DND-41 (cell line): ENCODE measurements around the gene BEND4.

Experiments used
- ATAC-seq: fragments of 200-7000 bp; cut with Tn5 transposase; 3 replicates; pipeline ENCODE4 v1.9.1; 2021; ENCODE audit warnings: low read depth; ENCODE audit not compliant: insufficient read depth
- DNase-seq: peaks from one replicate; pipeline ENCODE4 v3.0.0-alpha.2; 2020
- H2AFZ ChIP-seq: 2 replicates; pipeline ENCODE4 v1.6.0; 2012; ENCODE audit warnings: low read depth, low read length
- H3K27ac ChIP-seq: 2 replicates; pipeline ENCODE4 v1.5.1; 2012; ENCODE audit warnings: low read length, inconsistent platforms
- H3K27me3 ChIP-seq: fragments of 200-600 bp; sonication (generic); 2 replicates; pipeline ENCODE4 v1.6.0; 2012; ENCODE audit warnings: low read length, mild to moderate bottlenecking, inconsistent platforms; ENCODE audit not compliant: insufficient read depth, poor library complexity
- H3K36me3 ChIP-seq: 2 replicates; pipeline ENCODE4 v1.5.1; 2012; ENCODE audit warnings: low read length, inconsistent platforms; ENCODE audit not compliant: insufficient read depth
- H3K4me1 ChIP-seq: 2 replicates; pipeline ENCODE4 v1.5.1; 2012; ENCODE audit warnings: mild to moderate bottlenecking, low read length; ENCODE audit not compliant: insufficient read depth
- H3K4me2 ChIP-seq: 2 replicates; pipeline ENCODE4 v1.6.0; 2012; ENCODE audit warnings: mild to moderate bottlenecking, moderate library complexity, low read length, inconsistent platforms; ENCODE audit not compliant: insufficient read depth
- H3K4me3 ChIP-seq, 2 experiments: fragments of 200-600 bp in 1 of 2; shearing (Covaris generic) in 1 of 2; 2 replicates each; pipeline ENCODE4 v1.5.1; 2012 to 2016; ENCODE audit warnings: inconsistent platforms in 2 of 2, low read length in 2 of 2, mild to moderate bottlenecking in 2 of 2, low read depth in 1 of 2, moderate library complexity in 1 of 2
- H3K79me2 ChIP-seq: 2 replicates; pipeline ENCODE4 v1.6.0; 2012; ENCODE audit warnings: low read length, inconsistent platforms; ENCODE audit not compliant: insufficient read depth
- H3K9ac ChIP-seq: 2 replicates; pipeline ENCODE4 v1.6.0; 2012; ENCODE audit warnings: low read depth, mild to moderate bottlenecking, inconsistent platforms, low read length, moderate library complexity
- H3K9me3 ChIP-seq: 2 replicates; pipeline ENCODE4 v1.5.1; 2012; ENCODE audit warnings: low read length, moderate library complexity, mild to moderate bottlenecking, inconsistent platforms; ENCODE audit not compliant: insufficient read depth, severe bottlenecking
- H4K20me1 ChIP-seq: 2 replicates; pipeline ENCODE4 v1.6.0; 2012; ENCODE audit warnings: low read length; ENCODE audit not compliant: insufficient read depth
- CTCF ChIP-seq: IDR thresholded peaks from 2 replicates; pipeline ENCODE4 v1.5.1; 2012; ENCODE audit warnings: borderline replicate concordance, low read length, moderate library complexity, mild to moderate bottlenecking; ENCODE audit not compliant: poor library complexity, severe bottlenecking; ENCODE audit errors: extremely low read depth
- EZH2 ChIP-seq: IDR thresholded peaks from 3 replicates; pipeline ENCODE4 v1.6.1; 2012; ENCODE audit warnings: borderline replicate concordance, low read depth, mild to moderate bottlenecking, moderate library complexity, low read length, inconsistent platforms; ENCODE audit not compliant: severe bottlenecking

Gene BEND4

GRCh38 chr4:42133006-42133405, 19.4 kb downstream of the BEND4 start:
- TF ChIP-seq CTCF (no peak), EZH2 (no peak)
- ATAC-seq: no peak
- Histone ChIP-seq H3K27ac (no peak overlapping the region), H3K79me2 (no peaks in the 10 kb centered on the region), H3K4me3 (no peak overlapping the region), H3K27me3 (no peaks in the 10 kb centered on the region), H3K36me3 (no peaks in the 10 kb centered on the region), H3K9ac (no peak overlapping the region), H3K4me2 (no peak overlapping the region), H2AFZ (no peak overlapping the region), H3K4me1 (no peaks in the 10 kb centered on the region), H3K9me3 (no peaks in the 10 kb centered on the region), H4K20me1 (no peaks in the 10 kb centered on the region)
- DNase-seq: no peak

GRCh38 chr4:42132099-42132498, 20.4 kb downstream of the BEND4 start:
- no peaks in the 10 kb centered on the region for H3K27me3 ChIP-seq
- ATAC-seq (no peak), DNase-seq (no peak)
- no peak overlapping the region for H2AFZ ChIP-seq
- no peaks in the 10 kb centered on the region for H3K79me2 ChIP-seq
- no peak overlapping the region for H3K27ac ChIP-seq
- no peaks in the 10 kb centered on the region for H3K36me3 ChIP-seq
- H3K4me2 ChIP-seq: no peak overlapping the region
- H3K4me3 ChIP-seq: no peak overlapping the region
- no peaks in the 10 kb centered on the region for H3K9me3 ChIP-seq
- no peaks in the 10 kb centered on the region for H4K20me1 ChIP-seq
- H3K9ac ChIP-seq: no peak overlapping the region
- no peaks in the 10 kb centered on the region for H3K4me1 ChIP-seq
- TF ChIP-seq EZH2 (no peak), CTCF (no peak)

GRCh38 chr4:42123071-42123644, 29.3 kb downstream of the BEND4 start:
- Histone ChIP-seq H3K36me3 (no peaks in the 10 kb centered on the region), H3K4me3 (no peak overlapping the region), H4K20me1 (no peaks in the 10 kb centered on the region), H3K4me1 (no peaks in the 10 kb centered on the region), H2AFZ (no peak overlapping the region), H3K27ac (no peak overlapping the region), H3K9ac (no peak overlapping the region), H3K9me3 (no peaks in the 10 kb centered on the region), H3K27me3 (no peaks in the 10 kb centered on the region), H3K4me2 (no peak overlapping the region), H3K79me2 (no peaks in the 10 kb centered on the region)
- ATAC-seq: no peak
- DNase-seq: no peak
- TF ChIP-seq CTCF (no peak), EZH2 (no peak)

GRCh38 chr4:42122237-42122636, 30.2 kb downstream of the BEND4 start:
- no peak overlapping the region for H3K9ac ChIP-seq
- no peaks in the 10 kb centered on the region for H3K9me3 ChIP-seq
- H3K27ac ChIP-seq: no peak overlapping the region
- TF ChIP-seq EZH2: no peak
- no peak for TF ChIP-seq CTCF
- H3K27me3 ChIP-seq: no peaks in the 10 kb centered on the region
- H4K20me1 ChIP-seq: no peaks in the 10 kb centered on the region
- DNase-seq: no peak
- no peaks in the 10 kb centered on the region for H3K79me2 ChIP-seq
- ATAC-seq: no peak
- no peak overlapping the region for H2AFZ ChIP-seq
- no peaks in the 10 kb centered on the region for H3K4me1 ChIP-seq
- no peak overlapping the region for H3K4me3 ChIP-seq
- H3K36me3 ChIP-seq: no peaks in the 10 kb centered on the region
- H3K4me2 ChIP-seq: no peak overlapping the region
